NCI-H2107 treated with DMSO at 0.1 percent for 48 hours (cell line): Measurements from ENCODE around the gene RAD51C.
"Not testable (repeated sequence)": the region's sequence is repeated elsewhere in the genome, so short reads cannot be mapped to it uniquely, and the experiment has no call there.

Experiments used
- DNase-seq: peaks from one replicate; lab custom pipeline; 2025; ENCODE audit not compliant: unreplicated experiment; lab: John Stamatoyannopoulos, UW

Gene RAD51C

DNA sequence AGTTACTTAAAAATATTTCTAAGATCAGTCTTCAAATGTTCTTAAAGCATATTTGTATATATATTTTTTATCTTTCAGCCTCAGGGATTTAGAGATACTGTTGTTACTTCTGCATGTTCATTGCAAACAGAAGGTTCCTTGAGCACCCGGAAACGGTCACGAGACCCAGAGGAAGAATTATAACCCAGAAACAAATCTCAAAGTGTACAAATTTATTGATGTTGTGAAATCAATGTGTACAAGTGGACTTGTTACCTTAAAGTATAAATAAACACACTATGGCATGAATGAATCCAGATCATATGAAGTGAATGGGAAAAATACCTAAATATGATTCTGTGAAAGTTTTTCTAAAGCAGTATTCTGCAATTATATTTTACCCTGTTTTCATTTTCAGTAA lies 41.6 kb downstream of the RAD51C start:
- DNase-seq = no peak

DNA sequence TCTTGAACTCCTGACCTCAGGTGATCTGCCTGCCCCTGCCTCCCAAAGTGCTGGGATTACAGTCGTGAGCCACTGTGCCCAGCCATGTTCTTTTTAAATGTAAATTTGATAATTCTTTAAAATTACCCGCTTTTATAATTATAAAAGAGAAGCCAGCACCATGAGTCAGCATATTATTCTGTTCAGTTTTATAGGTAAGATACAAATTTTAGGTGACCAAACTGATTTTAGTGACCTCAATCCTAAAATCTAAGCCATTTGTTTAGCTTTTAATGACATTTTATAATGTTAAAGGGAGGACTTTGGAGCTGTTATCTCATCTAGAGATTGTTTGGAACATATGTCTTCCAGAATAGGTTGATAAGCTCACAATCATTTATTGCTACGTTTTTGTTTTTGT lies 42.4 kb downstream of the RAD51C start:
- no peak for DNase-seq

DNA sequence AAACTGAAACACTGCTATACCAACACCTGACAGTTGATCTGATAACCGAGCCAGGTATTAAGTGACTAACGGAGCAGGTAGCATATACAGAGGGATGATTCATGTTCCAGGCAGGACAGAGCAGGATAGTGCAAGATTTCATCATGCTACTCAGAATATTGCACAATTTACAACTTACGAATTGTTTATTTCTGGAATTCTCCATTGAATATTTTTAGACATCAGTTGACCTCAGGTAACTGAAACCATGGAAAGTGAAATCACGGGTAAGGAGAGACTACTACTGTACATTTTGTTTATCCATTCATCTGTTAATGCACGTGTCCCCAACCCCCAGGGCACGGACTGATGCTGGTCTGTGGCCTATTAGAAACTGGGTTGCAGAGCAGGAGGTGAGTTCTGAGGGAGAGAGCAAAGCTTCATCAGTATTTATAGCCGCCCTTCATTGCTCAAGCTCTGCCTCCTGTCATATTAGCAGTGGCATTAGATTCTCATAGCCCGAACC lies 48.8 kb downstream of the RAD51C start:
- no peak for DNase-seq

DNA sequence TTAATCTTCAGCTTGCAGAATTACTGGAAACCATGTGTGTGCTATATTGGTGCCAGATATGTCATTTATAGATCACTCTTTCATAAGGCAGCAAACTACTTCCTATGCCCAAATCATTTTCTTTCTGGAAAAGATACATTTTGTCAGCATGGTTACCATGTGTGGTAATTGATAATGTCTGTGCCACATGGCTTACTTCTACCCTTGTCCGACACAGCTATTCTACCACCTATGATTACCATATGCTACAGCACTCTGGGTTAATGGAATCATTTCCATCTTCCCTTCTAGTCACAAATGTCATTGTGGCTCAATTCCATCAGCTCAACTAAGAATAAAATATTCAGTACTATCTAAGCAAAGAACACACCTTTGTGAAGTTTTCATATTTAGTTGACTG lies 55.3 kb downstream of the RAD51C start:
- no peak for DNase-seq

DNA sequence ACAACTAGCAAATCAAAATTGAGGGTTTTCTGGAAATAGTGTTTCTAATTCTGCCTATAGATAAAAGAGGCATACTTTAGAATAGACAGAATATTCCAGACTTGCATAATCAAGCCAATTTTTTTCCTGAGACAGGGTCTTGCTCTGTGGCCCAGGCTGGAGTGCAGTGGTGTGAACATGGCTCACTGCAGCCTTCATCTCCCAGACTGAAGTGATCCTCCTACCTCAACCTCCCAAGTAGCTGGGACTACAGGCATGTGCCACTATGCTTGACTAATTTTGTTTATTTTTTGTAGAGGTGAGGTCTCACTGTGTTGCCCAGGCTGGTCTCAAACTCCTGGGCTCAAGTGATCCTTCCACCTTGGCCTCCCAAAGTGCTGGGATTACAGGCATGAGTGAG lies 57.2 kb downstream of the RAD51C start:
- DNase-seq = not testable (repeated sequence)

DNA sequence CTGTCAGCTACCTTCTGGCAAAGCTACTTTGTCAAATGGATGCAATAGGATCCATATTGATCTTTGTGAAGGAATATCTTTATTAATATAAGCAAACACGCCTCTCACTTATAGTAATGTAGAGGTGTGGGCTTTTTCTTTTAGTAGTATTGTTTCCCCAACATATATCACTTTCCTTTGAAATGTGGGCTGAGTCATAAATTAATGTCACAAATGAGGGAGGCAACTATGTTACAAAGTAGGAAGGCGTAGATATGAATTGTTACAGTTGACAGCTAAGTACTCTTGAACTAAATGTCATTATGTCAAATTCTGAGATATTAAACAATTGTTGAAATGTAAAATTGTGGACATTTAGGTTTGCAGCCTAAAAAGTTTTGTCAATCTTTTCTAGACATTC lies 60.6 kb downstream of the RAD51C start:
- DNase-seq = no peak

DNA sequence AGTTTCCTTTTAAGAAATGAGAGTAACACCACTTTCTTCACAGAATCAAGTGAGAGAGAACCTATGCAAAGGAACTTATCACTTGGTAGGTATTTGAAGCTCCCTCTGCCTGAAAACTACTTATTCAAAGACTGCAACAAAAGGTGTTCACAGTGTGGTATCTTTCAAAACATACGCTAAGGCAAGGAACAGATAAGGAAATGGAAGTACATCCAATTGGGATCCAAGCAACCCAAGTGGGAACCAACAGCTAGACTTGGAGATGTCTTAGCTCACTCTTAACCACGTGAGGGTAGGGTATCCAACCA lies 62.8 kb downstream of the RAD51C start:
- DNase-seq = no peak

DNA sequence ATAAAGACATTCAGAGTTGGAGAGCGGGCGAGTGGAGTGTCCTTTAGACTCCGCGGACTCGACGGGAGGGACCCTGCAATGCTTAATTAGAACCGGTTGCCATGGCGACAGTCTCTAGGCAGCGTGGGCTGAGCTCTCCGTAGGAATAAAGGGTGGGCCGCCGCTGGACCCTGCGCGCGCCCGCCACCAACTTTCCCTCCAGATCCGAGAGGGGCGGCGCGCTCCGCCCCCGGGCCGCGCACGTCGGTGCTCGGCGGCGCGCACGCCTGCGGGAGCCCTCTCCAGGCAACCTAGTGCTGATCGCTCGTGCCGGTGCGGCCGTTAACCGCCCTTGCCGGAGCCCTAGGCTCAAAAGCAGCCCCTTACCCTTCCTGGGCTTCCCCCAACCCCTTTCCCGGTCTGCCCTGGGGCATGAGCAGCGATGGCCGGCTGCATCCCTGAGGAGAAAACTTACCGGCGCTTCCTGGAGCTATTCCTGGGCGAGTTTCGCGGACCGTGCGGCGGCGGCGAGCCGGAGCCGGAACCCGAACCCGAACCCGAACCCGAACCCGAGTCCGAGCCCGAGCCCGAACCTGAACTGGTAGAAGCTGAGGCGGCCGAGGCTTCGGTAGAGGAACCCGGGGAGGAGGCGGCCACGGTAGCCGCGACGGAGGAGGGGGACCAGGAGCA lies 63.3 kb downstream of the RAD51C start, which contains the start of gene PPM1E:
Gene PPM1E (plus strand): TSS at position 278 of the 669 bp plus-strand sequence.
- peak; percentile 48 for DNase-seq

DNA sequence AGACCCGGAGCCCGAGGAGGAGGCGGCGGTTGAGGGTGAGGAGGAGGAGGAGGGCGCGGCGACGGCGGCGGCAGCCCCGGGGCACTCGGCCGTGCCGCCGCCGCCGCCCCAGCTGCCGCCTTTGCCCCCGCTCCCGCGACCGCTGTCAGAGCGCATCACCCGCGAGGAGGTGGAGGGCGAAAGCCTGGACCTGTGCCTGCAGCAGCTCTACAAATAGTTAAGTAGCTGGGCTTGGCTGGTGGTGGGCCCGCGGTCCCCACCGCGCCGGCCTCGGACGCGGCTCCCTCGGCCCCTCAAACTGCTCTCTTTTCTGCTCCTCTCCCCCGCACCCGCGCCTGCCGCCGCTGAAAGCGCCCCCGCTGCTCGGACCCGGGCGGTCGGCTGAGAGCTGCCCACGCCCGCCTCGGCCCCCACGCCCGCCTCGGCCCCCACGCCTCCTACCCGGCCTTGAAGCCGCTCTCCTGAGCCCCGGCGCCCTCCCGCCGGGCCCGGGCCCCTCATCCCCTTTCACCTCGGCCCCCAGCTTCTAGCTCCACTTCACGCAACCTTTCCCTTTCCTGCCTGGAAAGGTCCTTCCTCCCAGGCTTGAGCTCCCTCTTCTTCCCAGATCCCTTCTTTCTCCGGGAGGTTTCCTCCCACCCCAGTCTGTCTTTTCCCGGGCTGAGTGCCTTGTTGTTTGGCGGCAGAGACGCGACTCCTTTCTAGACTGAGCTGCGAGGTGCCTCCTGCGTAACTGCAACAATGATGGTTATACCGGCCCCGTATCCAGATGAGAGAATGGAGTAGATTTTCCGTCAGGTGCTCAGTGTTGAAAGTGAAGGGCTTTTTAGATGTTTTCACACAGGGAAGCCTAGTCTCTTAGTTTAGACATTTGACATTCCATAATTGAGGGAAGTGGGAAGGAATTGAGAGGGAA lies 64.1 kb downstream of the RAD51C start:
- DNase-seq = peak; percentile 28

DNA sequence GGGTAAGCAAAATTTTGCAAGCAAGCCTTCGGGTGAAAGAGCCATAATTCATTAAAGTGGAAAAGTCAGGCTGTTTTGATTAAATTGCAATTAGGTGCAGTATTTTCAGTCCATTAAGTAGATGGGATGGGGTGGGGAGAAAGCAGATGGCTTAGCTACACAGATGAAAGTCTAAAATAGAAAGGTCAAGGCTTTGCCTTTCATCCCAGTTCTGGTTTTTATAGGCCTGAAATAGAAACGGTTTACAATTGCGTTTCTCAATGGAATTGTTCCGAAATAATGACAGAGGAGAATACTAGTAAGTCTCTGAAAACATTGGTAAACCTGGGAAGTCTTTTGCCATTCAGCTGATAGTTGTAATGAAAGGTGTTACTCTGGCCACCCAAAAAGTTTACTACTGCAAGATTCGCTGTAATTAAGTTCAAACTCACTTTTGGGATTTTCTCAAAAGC lies 64.8 kb downstream of the RAD51C start:
- peak; percentile 6 for DNase-seq

DNA sequence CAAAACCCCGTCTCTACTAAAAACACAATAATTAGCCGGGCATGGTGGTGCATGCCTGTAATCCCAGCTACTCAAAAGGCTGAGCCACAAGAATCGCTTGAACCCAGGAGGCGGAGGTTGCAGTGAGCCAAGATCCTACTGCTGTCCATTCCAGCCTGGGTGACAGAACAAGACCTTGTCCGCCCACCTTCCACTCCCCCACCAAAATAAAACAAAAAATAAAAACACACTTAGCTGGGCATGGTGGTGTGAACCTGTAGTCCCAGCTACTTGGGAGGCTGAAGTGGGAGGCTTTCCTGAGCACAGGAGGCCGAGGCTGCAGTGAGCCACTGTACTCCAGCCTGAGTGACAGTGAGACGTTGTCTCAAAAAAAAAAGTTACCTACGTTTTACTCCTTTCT lies 66.5 kb downstream of the RAD51C start:
- DNase-seq = no peak

DNA sequence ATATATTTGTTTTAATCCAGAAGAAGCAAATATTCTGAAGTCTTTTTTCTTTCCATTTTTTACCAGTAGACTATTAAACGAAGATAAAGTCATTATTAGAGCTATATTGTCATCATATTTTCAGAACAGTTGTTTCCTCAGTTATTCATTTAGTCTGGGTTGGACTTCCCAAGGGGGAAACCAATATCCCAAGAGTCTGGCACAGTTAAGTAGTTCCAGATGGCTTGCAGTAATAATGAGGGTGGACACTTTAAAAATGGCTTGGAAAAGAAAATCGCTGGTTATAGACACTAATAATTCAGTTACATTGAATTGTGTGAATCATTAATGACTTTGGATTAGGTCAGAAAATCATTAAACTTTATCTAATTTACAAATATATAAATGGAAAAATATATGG lies 67.1 kb downstream of the RAD51C start:
- DNase-seq = no peak

DNA sequence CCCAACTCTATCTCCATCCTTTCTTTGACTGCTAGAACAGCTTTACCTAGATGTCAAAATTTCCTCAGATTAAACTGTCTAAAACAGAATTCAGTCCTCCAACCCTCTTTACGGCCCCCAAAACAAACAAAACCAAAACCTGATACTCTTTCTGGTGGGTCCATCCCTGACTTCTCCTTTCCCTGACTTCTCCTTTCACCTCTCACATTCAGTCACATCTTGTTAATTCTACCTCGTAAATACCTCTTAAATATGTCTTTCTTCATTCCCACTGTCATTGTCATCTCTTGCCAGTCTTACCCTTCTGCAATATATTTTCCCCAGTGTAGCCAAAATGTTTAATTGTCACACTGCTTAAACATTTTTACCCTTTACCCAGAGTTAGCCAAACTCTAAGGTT lies 67.8 kb downstream of the RAD51C start:
- no peak for DNase-seq

DNA sequence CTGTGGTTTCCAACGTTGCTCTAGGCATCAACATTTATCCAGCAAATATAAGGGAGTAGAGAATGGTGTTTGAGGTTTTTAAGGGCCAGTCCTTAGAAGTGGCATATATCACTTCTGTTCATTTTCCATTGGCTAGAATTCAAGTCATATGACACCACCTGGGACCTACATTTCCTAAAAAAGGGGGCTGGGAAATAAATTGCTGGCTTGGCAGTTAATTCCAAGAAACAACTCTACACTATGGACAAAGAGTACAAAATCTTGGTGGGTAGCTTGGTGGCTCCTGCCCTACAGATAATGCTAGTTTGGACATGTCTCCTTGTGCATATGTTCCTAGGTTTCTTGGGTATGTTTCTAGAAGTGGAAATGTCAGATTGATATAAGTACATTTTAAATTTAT lies 70.9 kb downstream of the RAD51C start:
- DNase-seq = no peak

DNA sequence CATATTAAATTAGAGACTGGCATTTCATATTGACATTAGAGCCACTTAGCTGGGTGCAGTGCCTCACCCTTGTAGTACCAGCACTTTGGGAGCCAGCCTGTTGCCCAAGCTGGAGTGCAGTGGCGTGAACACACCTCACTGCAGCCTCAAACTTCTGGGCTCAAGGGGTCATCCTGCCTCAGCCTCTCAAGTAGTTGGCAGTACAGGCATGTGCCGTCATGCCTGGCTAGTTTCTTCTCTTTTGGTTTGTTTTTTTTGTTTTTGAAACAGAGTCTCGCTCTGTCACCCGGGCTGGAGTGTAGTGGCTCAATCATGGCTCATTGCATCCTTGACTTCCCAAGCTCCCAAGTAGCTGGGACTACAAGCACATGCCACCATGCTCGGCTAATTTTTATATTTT lies 72.0 kb downstream of the RAD51C start:
- DNase-seq = no peak

DNA sequence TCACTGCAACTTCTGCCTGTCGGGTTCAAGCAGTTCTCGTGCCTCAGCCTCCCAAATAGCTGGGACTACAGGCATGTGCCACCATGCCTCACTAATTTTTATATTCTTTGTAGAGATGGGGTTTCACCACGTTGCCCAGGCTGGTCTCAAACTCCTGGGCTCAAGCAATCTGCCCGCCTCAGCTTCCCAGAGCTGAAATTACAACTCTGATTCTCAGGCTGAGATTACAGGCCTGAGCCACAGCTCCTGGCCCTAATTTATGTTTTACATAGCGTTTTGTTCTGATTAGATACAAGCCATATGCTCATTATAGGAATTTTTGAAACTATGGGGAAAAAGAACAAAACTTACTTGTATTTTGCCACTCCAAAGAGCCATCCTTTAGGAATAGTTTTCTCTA lies 86.1 kb downstream of the RAD51C start:
- DNase-seq = not testable (repeated sequence)

DNA sequence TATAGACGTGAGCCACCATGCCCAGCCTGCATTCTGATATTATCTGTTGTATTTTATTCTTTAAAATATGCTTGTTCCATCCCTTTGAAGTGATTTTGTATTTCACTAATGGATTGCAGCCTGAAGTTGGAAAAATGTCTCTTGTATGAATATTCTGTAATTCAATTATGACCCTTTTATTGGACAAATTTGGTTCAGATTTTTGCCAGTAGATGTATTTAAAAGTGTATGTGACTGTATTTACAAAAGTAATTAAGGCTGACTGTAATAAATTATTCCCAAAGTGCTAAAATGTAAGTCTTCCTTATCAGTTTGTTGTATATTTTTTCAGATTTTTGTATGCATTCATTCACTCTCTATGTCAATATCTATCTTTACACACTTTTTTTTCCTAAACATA lies 87.0 kb downstream of the RAD51C start:
- DNase-seq = no peak

DNA sequence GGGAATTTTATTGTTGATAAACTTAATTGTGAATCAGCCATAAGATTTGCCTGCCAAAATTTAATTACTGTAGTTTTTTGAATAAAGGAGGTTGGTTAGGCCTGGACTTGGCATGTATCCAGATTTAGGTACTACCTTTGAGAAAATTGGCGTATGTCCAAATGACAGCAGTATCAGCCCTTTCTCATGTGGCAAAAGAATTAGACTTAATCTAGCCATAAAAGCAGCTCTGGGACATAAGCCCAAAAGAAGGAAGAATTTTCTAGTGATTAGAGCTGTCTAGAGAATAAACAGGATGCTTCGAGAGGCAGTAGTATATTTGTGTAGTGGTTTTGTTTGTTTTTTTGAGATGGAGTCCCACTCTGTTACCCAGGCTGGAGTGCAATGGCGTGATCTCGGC lies 91.0 kb downstream of the RAD51C start:
- DNase-seq = peak; percentile 56

DNA sequence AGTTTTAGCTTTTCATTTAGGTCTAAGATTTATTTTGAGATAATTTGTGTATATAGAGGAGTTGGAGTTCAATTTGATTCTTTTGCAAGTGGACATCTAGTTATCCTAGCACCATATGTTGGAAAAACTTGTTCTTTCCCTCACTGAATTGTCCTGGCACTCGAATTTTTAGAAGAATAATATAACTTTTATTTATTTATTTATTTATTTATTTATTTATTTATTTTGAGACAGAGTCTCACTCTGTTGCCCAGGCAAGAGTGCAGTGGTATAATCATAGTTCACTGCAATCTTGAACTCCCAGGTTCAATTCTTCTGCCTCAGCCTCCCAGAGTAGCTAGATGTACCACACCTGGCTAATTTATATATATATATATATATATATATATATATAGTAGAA lies 92.7 kb downstream of the RAD51C start:
- DNase-seq = no peak
